Loucy (cell line): ENCODE data around the gene FABP3.

Source experiments
- H2AFZ ChIP-seq: fragments of 200-600 bp; sonication (generic); 2 replicates; pipeline ENCODE4 v1.6.0; 2016; ENCODE audit warnings: antibody characterized with exemption, mild to moderate bottlenecking, low read length, moderate library complexity
- H3F3A ChIP-seq: fragments of 200-600 bp; 2 replicates; pipeline ENCODE4 v1.6.0; 2016; ENCODE audit warnings: antibody characterized with exemption, low read depth, mild to moderate bottlenecking
- H3K27me3 ChIP-seq: fragments of 200-600 bp; sonication (generic); 2 replicates; pipeline ENCODE4 v1.6.1; 2014; ENCODE audit warnings: low read length, mild to moderate bottlenecking; ENCODE audit not compliant: insufficient read depth, poor library complexity, severe bottlenecking
- H3K36me3 ChIP-seq: fragments of 200-600 bp; sonication (generic); 2 replicates; pipeline ENCODE4 v1.6.1; 2016; ENCODE audit warnings: low read length; ENCODE audit not compliant: insufficient read depth
- H3K4me1 ChIP-seq: fragments of 200-600 bp; sonication (generic); 2 replicates; pipeline ENCODE4 v1.5.1; 2014; ENCODE audit warnings: low read length, mild to moderate bottlenecking; ENCODE audit not compliant: insufficient read depth, poor library complexity, severe bottlenecking
- H3K4me2 ChIP-seq: fragments of 200-600 bp; sonication (generic); 2 replicates; pipeline ENCODE4 v1.6.0; 2014; ENCODE audit warnings: antibody characterized with exemption, low read length, low read depth, mild to moderate bottlenecking; ENCODE audit not compliant: poor library complexity, severe bottlenecking
- H3K4me3 ChIP-seq: fragments of 200-600 bp; sonication (generic); 2 replicates; pipeline ENCODE4 v1.5.1; 2014; ENCODE audit warnings: low read length, mild to moderate bottlenecking, mixed read lengths; ENCODE audit not compliant: poor library complexity, severe bottlenecking
- H3K79me2 ChIP-seq: fragments of 200-600 bp; sonication (generic); 2 replicates; pipeline ENCODE4 v1.6.1; 2014; ENCODE audit warnings: low read length; ENCODE audit not compliant: insufficient read depth
- H3K9ac ChIP-seq: fragments of 200-600 bp; sonication (generic); 2 replicates; pipeline ENCODE4 v1.6.0; 2014; ENCODE audit warnings: mild to moderate bottlenecking, low read depth, low read length, moderate library complexity; ENCODE audit not compliant: poor library complexity, severe bottlenecking
- H3K9me2 ChIP-seq: fragments of 200-600 bp; sonication (generic); replicated peaks from 2 replicates; pipeline ENCODE4 v1.6.1; 2016; ENCODE audit warnings: low read depth, low read length, mixed read lengths
- H3K9me3 ChIP-seq: fragments of 200-600 bp; sonication (generic); 2 replicates; pipeline ENCODE4 v1.6.1; 2014; ENCODE audit warnings: mild to moderate bottlenecking, antibody characterized with exemption, low read length, low read depth; ENCODE audit not compliant: insufficient read depth
- H4K20me1 ChIP-seq: fragments of 200-600 bp; sonication (generic); 2 replicates; pipeline ENCODE4 v1.6.0; 2014; ENCODE audit warnings: antibody characterized with exemption, low read length, mild to moderate bottlenecking; ENCODE audit not compliant: insufficient read depth, poor library complexity, severe bottlenecking
- EZH2phosphoT487 ChIP-seq: fragments of 200-600 bp; IDR thresholded peaks from 2 replicates; pipeline ENCODE4 v1.6.1; 2018; ENCODE audit warnings: antibody characterized with exemption, mild to moderate bottlenecking, moderate library complexity, borderline replicate concordance
- TF ChIP-seq, protein P1 (sequence below): fragments of 200-600 bp; sonication (generic); conservative IDR thresholded peaks from 2 replicates; pipeline ENCODE4 v1.5.1; 2014; ENCODE audit warnings: mild to moderate bottlenecking, antibody characterized with exemption, low read length

FABP3 gene

DNA sequence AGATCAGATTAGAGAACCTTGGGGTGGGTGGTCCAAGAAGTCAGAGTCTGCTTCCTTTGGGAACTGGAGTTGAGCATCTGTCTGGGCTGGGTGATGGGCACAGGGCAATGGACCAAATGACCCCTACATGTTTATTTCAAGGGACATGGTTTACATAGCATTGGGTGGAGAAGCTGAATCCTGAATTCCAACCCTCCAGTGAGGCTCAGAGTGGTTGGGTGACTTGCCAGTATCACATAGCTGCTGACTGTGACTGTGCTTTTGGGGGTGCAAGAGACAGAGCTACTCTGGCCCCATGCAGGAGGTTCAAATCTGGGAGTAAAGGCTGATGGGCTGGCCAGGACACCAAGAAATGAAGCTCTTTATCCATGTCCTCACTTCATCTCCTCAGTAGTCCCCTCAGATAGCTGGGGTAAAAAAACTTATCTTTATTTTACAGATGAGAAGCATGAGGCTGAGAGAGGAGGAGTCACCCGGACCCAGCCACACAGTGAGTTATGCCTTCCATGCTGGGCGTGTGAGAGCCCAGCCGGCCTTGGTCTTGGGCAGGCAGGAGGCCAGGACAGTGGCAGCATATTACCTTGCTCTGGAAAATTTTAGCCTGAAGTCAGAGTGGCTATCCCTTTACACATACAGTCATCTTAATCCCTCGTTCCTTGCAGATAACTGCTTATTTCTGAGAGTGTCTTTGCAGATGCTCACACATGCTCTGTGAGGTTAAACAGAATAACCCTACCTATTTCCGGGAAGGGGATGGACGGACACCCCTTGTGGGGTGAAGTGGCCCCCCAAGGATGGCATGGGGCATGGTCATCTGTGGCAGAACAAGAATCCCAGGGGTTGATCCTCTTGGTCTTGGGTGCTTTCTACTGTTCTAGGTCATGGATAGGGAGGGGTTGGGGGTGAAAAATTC, 37.3 kb upstream of the FABP3 start:
- H3K27me3 ChIP-seq: no peaks in the 10 kb centered on the region
- H3K79me2 ChIP-seq: no peaks in the 10 kb centered on the region
- no peak overlapping the region for H2AFZ ChIP-seq
- H3K36me3 ChIP-seq: no peaks in the 10 kb centered on the region
- TF ChIP-seq EZH2phosphoT487: no peak
- TF ChIP-seq, protein P1, sequence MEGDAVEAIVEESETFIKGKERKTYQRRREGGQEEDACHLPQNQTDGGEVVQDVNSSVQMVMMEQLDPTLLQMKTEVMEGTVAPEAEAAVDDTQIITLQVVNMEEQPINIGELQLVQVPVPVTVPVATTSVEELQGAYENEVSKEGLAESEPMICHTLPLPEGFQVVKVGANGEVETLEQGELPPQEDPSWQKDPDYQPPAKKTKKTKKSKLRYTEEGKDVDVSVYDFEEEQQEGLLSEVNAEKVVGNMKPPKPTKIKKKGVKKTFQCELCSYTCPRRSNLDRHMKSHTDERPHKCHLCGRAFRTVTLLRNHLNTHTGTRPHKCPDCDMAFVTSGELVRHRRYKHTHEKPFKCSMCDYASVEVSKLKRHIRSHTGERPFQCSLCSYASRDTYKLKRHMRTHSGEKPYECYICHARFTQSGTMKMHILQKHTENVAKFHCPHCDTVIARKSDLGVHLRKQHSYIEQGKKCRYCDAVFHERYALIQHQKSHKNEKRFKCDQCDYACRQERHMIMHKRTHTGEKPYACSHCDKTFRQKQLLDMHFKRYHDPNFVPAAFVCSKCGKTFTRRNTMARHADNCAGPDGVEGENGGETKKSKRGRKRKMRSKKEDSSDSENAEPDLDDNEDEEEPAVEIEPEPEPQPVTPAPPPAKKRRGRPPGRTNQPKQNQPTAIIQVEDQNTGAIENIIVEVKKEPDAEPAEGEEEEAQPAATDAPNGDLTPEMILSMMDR: no peak
- no peaks in the 10 kb centered on the region for H3K4me1 ChIP-seq
- no peak overlapping the region for H3K9ac ChIP-seq
- H3K4me3 ChIP-seq: no peak overlapping the region
- H3K9me3 ChIP-seq: no peaks in the 10 kb centered on the region
- no peaks in the 10 kb centered on the region for H3F3A ChIP-seq
- no peaks in the 10 kb centered on the region for H3K9me2 ChIP-seq
- no peaks in the 10 kb centered on the region for H4K20me1 ChIP-seq
- H3K4me2 ChIP-seq: no peak overlapping the region

DNA sequence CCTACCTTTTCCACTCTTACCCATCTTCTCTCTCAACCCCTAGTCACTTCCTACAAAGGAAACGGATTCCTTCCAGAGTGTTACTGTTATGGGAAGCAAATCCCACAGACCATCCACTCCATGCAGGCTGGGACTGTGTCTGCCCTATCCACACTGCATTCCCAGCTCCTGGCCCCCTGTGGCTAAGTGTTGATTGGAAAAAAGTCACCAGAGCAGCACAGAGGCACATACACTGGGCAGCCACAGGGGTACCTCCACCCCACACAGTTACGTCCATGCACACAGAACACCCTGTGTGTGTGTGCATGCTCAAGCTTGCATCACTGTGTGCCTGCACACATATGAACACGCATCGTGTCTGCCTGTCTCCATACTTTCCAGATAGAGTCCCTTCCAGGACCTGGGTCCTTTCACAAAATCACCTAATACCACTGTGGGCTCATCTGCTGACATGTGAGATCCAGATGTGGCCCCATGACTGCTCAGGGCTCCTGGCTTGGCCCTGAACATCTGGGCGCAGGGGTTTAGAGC, 36.0 kb upstream of the FABP3 start:
- Histone ChIP-seq H3K4me2 (no peak overlapping the region), H3K9me2 (no peaks in the 10 kb centered on the region), H3K9me3 (no peaks in the 10 kb centered on the region), H3K9ac (no peak overlapping the region), H4K20me1 (no peaks in the 10 kb centered on the region), H3K4me3 (no peak overlapping the region), H3K36me3 (no peaks in the 10 kb centered on the region), H3K27me3 (no peaks in the 10 kb centered on the region), H2AFZ (no peak overlapping the region), H3F3A (no peaks in the 10 kb centered on the region), H3K79me2 (no peaks in the 10 kb centered on the region), H3K4me1 (no peaks in the 10 kb centered on the region)
- TF ChIP-seq EZH2phosphoT487: no peak
- TF ChIP-seq, protein P1: no peak

DNA sequence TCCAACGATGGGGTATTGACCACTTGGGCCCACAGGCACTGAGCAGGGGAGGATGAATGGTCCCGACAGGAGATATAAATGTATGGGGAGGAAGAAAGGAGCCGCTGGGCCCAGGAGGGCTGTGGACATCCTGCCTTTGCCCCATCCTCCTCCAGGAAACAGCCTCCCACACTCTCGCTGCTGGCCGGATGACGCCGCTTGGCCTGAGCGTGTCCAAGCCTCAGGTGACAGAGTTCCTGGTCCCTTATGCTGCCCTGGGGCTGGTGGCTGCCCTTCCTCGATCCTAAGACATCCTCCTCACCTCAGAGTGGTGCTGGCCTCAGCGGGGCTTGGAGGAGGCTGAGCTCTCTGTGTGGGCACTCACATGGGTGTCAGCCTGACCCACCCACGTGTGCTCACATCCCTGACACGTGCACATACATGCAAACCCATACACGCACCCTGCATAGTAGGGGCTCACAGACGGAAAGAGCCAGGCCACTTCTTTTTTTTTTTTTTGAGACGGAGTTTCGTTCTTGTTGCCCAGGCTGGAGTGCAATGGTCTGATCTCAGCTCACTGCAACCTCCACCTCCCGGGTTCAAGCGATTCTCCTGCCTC, 34.3 kb upstream of the FABP3 start:
- H3K4me3 ChIP-seq: no peak overlapping the region
- H3K36me3 ChIP-seq: no peaks in the 10 kb centered on the region
- no peaks in the 10 kb centered on the region for H3K9me2 ChIP-seq
- H2AFZ ChIP-seq: no peak overlapping the region
- no peak overlapping the region for H3K9ac ChIP-seq
- H4K20me1 ChIP-seq: no peaks in the 10 kb centered on the region
- H3K79me2 ChIP-seq: no peaks in the 10 kb centered on the region
- TF ChIP-seq EZH2phosphoT487: no peak
- TF ChIP-seq, protein P1: no peak
- no peak overlapping the region for H3K4me2 ChIP-seq
- no peaks in the 10 kb centered on the region for H3K4me1 ChIP-seq
- no peaks in the 10 kb centered on the region for H3K27me3 ChIP-seq
- no peaks in the 10 kb centered on the region for H3K9me3 ChIP-seq
- no peaks in the 10 kb centered on the region for H3F3A ChIP-seq
